HG03432 (cell line): ENCODE data around the gene CYYR1.

Experiments used
- ATAC-seq: cut with Tn5 transposase; IDR thresholded peaks from one replicate; pipeline ENCODE4 v1.9.1; 2021; ENCODE audit warnings: mild to moderate bottlenecking, moderate library complexity; ENCODE audit not compliant: unreplicated experiment

The CYYR1 gene

GRCh38 chr21:26572702-26573381 lies at the start of gene CYYR1:
TSS of gene CYYR1 (minus strand) at chr21:26573286. CDS start at chr21:26572940, 346 bp downstream.
- ATAC-seq, result no peak

- no peak for ATAC-seq
These were observed 44.1 kb upstream of the CYYR1 start for GRCh38 chr21:26617176-26617575.

- no peak for ATAC-seq
These were observed 41.2 kb upstream of the CYYR1 start for GRCh38 chr21:26614251-26614650.

GRCh38 chr21:26599261-26599660 lies 26.2 kb upstream of the CYYR1 start:
- no peak for ATAC-seq

GRCh38 chr21:26597981-26598380 lies 24.9 kb upstream of the CYYR1 start:
- ATAC-seq, result no peak

GRCh38 chr21:26597031-26597430 lies 23.9 kb upstream of the CYYR1 start:
- no peak for ATAC-seq

GRCh38 chr21:26595971-26596370 lies 22.9 kb upstream of the CYYR1 start:
- no peak for ATAC-seq

- ATAC-seq, result no peak
These were observed 20.7 kb upstream of the CYYR1 start for GRCh38 chr21:26593800-26594199.

- no peak for ATAC-seq
These were observed 18.5 kb upstream of the CYYR1 start for GRCh38 chr21:26591543-26591942.

GRCh38 chr21:26588446-26588845 lies 15.4 kb upstream of the CYYR1 start:
- no peak for ATAC-seq

- ATAC-seq, result no peak
These were observed 14.7 kb upstream of the CYYR1 start for GRCh38 chr21:26587736-26588201.

- ATAC-seq, result no peak
These were observed 10.7 kb upstream of the CYYR1 start for GRCh38 chr21:26583769-26584168.

GRCh38 chr21:26581818-26582217 lies 8.7 kb upstream of the CYYR1 start:
- ATAC-seq, result no peak

GRCh38 chr21:26572076-26572701 lies 897 bp downstream of the CYYR1 start:
- no peak for ATAC-seq

GRCh38 chr21:26570203-26570602 lies 2.9 kb downstream of the CYYR1 start:
- no peak for ATAC-seq

GRCh38 chr21:26565546-26565945 lies 7.5 kb downstream of the CYYR1 start:
- ATAC-seq, result no peak

- ATAC-seq, result no peak
These were observed 8.0 kb downstream of the CYYR1 start for GRCh38 chr21:26565111-26565510.

- no peak for ATAC-seq
These were observed 9.1 kb downstream of the CYYR1 start for GRCh38 chr21:26563856-26564503.

GRCh38 chr21:26560612-26561011 lies 12.5 kb downstream of the CYYR1 start:
- no peak for ATAC-seq

- ATAC-seq, result no peak
These were observed 14.0 kb downstream of the CYYR1 start for GRCh38 chr21:26559099-26559498.

- no peak for ATAC-seq
These were observed 16.0 kb downstream of the CYYR1 start for GRCh38 chr21:26557106-26557505.

GRCh38 chr21:26555540-26556146 lies 17.4 kb downstream of the CYYR1 start:
- ATAC-seq, result no peak
